Ecto neural progenitor cell (in vitro differentiated cells): Measurements from ENCODE around the gene DBF4B.

ENCODE experiments used
- DNase-seq: peaks from one replicate; pipeline ENCODE4 v3.0.0-alpha.2; 2018; ENCODE audit warnings: low spot score

DBF4B gene

DNA sequence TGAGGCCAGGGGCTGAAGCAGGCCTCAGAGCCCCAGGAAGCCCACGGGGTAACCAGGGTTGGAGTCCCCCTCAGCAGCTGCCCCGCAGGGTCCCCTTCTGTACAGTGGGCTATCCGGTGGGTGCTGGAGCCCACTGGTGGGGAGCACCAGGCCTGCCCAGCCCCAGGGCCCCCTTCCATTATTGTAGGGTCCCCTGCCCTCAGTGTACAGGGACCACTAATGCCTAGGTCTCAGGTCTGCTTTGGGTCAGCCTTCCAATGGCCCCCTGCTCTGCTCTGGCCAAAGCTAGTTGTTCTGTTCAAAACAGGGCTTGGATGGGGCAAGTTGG lies 51.4 kb downstream of the DBF4B start:
- no peak for DNase-seq

- DNase-seq: peak; percentile 52
Observed at GRCh38 chr17:44760474-44761308, 52.2 kb downstream of the DBF4B start.

DNA sequence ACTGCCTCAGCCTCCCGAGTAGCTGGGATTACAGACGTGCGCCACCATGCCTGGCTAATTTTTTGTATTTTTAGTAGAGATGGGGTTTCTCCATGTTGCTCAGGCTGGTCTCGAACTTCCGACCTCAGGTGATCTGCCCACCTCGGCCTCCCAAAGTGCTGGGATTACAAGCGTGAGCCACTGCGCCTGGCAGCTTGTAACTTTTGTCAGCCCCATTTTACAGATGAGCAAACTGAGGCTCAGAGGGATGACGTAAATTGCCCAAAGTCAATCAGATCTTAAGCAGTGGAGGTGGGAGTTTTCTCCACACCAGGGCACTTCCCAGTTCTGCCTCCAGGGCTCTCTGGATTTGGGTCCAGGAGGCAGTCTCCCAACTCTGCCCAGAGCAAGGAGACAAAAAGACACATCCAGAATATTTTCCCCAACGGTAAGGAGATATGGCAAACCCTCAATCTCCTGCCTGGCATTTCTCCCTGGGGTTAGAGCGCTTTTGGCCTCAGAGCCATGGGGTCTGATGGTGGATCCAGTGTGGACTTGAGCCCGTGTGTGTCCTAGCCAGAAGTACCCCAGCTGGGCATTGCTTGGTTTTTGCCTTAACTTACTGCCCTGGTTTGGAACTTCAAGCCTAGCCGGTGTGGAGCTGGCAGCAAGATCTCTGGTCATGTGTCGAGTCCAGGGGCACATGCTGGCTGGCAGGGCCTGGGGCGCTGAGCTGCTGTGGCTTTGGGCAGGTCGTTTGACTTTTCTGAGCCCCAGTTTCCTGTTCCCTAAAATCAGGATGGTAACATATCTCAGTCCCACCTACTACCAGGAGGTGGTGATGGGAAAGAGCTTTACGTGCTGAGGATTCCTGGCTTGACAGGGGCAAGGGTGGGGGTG lies 53.7 kb downstream of the DBF4B start:
- DNase-seq: peak; percentile 49

- DNase-seq: no peak
Observed at GRCh38 chr17:44763170-44763569, 54.7 kb downstream of the DBF4B start.

DNA sequence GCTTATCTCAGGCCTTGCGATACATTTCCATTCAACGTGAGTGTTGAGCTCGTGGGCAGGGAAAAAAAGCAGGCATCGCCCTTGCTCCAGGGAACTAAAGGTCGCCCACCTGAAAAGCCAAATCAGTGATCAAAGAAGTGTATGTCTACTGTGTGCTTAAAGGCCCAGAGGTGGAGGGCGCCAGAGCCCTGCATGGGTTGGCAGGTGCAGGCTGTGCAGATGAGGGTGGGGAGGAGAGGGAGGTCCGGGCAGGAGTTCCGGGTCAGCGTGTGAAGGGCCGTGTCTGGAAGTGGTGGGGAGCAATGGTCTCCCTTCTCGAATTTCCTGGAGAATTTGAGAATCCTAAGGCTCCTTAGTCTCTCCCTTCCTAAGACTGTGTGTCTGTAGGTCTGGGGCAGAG lies 57.5 kb downstream of the DBF4B start:
- no peak for DNase-seq

GRCh38 chr17:44766409-44767038 lies 58.1 kb downstream of the DBF4B start:
- no peak for DNase-seq

- DNase-seq: no peak
Observed at GRCh38 chr17:44767493-44767892, 59.0 kb downstream of the DBF4B start.

GRCh38 chr17:44768505-44769142 lies 60.2 kb downstream of the DBF4B start:
- no peak for DNase-seq

DNA sequence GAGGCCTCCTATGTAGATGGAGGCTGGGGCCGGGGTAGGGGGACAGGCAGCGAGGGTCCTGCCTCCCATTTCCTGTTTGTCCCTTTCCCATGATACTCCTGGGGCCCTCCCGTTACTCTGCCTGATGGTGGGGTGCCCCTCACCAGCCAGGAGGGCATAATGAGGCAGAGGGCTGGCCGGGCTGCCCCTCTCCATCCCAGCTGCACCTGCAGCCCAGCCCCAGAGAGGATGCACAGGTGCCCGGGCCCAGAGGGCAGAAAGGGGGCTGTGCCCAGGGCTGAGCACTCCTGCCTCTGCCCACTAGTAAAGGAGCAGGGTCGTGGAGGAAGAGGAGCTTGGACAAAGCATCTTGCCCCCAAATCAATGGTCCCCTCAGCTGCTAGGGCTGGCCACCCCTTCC lies 60.8 kb downstream of the DBF4B start:
- no peak for DNase-seq

- no peak for DNase-seq
Observed at GRCh38 chr17:44769647-44770084, 61.2 kb downstream of the DBF4B start.

DNA sequence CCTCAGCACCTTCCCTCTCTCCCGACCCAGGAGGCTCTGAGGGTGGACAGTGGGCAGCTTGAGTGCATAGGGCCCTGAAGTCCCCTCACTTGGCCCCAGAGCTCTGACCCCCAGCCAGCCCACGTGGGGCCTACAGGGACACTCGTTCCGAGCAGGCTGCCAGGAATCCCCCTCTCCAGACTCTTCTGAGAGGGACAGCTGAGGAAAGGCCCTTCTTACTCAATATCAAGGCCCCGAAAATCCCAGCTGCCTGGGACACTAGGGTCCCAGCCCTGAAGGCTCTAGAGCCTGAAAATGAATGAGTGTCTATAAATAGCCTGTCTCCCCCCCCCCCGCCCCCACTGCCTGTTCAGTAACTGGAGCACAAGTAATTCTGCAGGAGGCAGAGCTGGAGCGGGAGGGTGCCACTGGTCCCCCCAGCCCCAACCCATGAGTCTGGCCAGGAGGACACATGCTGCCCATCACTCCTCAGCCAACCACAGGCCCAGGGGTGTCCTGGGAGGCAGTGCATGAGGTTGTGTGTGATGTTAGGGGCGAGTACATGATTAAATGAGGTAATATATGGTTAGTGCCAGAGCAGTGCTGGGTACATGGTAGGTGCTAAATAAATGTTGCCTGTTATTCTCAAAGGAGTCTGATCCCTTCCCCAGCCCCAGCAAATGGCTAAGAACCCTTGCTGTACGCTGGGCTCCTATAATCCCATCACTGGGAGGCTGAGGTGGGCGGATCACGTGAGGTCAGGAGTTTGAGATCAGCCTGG lies 61.9 kb downstream of the DBF4B start:
- no peak for DNase-seq

GRCh38 chr17:44772308-44773045 lies 64.0 kb downstream of the DBF4B start:
- no peak for DNase-seq

GRCh38 chr17:44773140-44773539 lies 64.7 kb downstream of the DBF4B start:
- DNase-seq: no peak

- DNase-seq: peak; percentile 99
Observed at GRCh38 chr17:44774271-44775135, 66.0 kb downstream of the DBF4B start.

- peak; percentile 100 for DNase-seq
Observed at GRCh38 chr17:44775136-44775837, 66.8 kb downstream of the DBF4B start.

DNA sequence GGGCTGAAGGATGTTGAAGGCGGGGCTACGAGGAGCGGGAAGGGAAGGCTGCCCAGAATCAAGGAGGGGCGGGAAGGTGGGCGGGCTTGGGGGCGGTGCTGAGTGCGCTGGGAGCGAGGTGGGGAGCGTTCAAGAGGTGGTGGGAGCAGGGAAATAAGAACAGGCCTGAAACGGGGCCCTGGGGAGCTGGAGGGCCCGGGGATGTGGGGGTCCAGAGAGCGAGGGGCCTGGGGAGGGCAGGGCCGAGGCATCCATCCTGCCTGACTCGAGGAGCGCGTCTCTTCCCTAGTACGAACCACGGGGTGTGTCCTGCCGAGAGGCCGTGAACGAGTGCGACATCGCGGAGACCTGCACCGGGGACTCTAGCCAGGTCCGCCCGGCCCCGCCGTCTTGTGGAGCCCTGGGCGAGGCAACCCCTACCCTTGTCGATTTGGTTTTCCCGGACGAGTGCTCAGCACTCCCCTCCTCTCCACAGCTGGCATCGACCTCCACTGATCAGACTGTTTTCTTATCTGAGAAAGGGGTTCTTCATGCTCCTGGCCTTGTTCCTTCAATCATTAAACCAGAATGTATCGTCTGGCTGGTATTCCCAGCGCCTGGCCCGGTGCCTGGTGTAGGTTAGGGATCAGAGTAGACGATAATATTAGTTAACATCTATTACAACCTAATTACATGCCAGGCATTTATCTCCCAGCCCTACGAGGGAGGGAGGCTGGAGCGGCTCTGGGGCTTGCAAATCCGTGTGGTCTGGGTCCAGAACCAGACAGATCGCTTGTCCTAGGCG lies 67.6 kb downstream of the DBF4B start:
- DNase-seq: no peak

GRCh38 chr17:44776628-44777393 lies 68.3 kb downstream of the DBF4B start:
- peak; percentile 57 for DNase-seq
